ENCODE measurements around the gene CDH13.
A peak's percentile ranks its signal among the peaks of the same experiment; 100 is the strongest.
"Not testable (repeated sequence)": the region's sequence is repeated elsewhere in the genome, so short reads cannot be mapped to it uniquely, and the experiment has no call there.

Gene CDH13

GRCh38 chr16:82882982-82883835 lies 256.4 kb downstream of the CDH13 start:
- no peak for DNase-seq (ENCODE audit: low read depth in 2 of 2)

GRCh38 chr16:82884320-82884898 lies 257.6 kb downstream of the CDH13 start:
- DNase-seq (ENCODE audit: low read depth in 2 of 2) = no peak

- no peak for DNase-seq (ENCODE audit: low read depth in 2 of 2)
Observed at GRCh38 chr16:82886146-82886545, 259.4 kb downstream of the CDH13 start.

- DNase-seq (ENCODE audit: low read depth in 2 of 2) = peak; percentile 92 to 93
Observed at GRCh38 chr16:82888591-82889001, 261.8 kb downstream of the CDH13 start.

GRCh38 chr16:82891424-82891823 lies 264.7 kb downstream of the CDH13 start:
- no peak for DNase-seq (ENCODE audit: low read depth in 2 of 2)

GRCh38 chr16:82891918-82892317 lies 265.1 kb downstream of the CDH13 start:
- DNase-seq (ENCODE audit: low read depth in 2 of 2) = no peak

- DNase-seq (ENCODE audit: low read depth in 2 of 2) = no peak
Observed at GRCh38 chr16:82892324-82892723, 265.6 kb downstream of the CDH13 start.

- DNase-seq (ENCODE audit: low read depth in 2 of 2) = no peak
Observed at GRCh38 chr16:82895843-82896242, 269.1 kb downstream of the CDH13 start.

GRCh38 chr16:82899006-82899405 lies 272.2 kb downstream of the CDH13 start:
- DNase-seq (ENCODE audit: low read depth in 2 of 2) = no peak

GRCh38 chr16:82899731-82900450 lies 273.1 kb downstream of the CDH13 start:
- DNase-seq (ENCODE audit: low read depth in 2 of 2) = no peak

GRCh38 chr16:82900559-82900958 lies 273.8 kb downstream of the CDH13 start:
- DNase-seq (ENCODE audit: low read depth in 2 of 2) = no peak

- no peak for DNase-seq (ENCODE audit: low read depth in 2 of 2)
Observed at GRCh38 chr16:82911925-82912324, 285.2 kb downstream of the CDH13 start.

- DNase-seq (ENCODE audit: low read depth in 2 of 2) = no peak
Observed at GRCh38 chr16:82915139-82915824, 288.5 kb downstream of the CDH13 start.

GRCh38 chr16:82917886-82918595 lies 291.3 kb downstream of the CDH13 start:
- DNase-seq (ENCODE audit: low read depth in 2 of 2) = no peak

- DNase-seq (ENCODE audit: low read depth in 2 of 2) = no peak
Observed at GRCh38 chr16:82924075-82924854, 297.5 kb downstream of the CDH13 start.

- no peak for DNase-seq (ENCODE audit: low read depth in 2 of 2)
Observed at GRCh38 chr16:82926500-82926899, 299.7 kb downstream of the CDH13 start.

- DNase-seq (ENCODE audit: low read depth in 2 of 2) = not testable (repeated sequence)
Observed at GRCh38 chr16:82933933-82934332, 307.2 kb downstream of the CDH13 start.

- DNase-seq (ENCODE audit: low read depth in 2 of 2) = no peak
Observed at GRCh38 chr16:82935766-82936165, 309.0 kb downstream of the CDH13 start.

GRCh38 chr16:82936941-82937551 lies 310.3 kb downstream of the CDH13 start:
- no peak for DNase-seq (ENCODE audit: low read depth in 2 of 2)

GRCh38 chr16:82937926-82938520 lies 311.3 kb downstream of the CDH13 start:
- DNase-seq (ENCODE audit: low read depth in 2 of 2) = no peak

Measured in fibroblast of skin of left quadriceps (primary cell).